Stimulated activated CD4-positive, alpha-beta T cell treated with anti-CD3 and anti-CD28 coated beads, Interleukin-2, amount 100 ng/mL, for 48 hours (primary cell): ENCODE results near the gene CPTP.

Source experiments
- DNase-seq, 2 donors: peaks; one replicate each; pipeline ENCODE4 v3.0.0-alpha.2; 2020

Gene CPTP

DNA sequence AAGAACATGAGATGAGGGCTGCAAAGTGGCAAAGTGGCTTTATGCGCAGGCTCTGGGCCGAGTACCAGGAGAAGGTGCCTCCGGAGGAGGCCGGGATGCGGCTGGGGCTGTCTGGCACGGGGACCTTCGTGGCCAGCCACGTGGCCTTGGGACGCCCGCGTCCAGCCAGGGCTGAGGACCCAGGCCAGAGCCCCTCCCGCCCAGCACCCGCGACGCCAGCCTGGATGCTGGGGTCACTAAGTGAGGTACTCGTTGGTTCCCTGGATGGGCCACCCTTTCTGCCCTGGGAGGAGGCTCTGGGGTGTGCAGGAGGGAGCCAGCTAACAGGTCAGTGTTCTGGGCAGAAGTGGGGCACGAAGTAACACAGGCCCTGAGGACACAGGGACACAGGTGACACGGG lies 31.8 kb upstream of the CPTP start:
- no peak for DNase-seq

DNA sequence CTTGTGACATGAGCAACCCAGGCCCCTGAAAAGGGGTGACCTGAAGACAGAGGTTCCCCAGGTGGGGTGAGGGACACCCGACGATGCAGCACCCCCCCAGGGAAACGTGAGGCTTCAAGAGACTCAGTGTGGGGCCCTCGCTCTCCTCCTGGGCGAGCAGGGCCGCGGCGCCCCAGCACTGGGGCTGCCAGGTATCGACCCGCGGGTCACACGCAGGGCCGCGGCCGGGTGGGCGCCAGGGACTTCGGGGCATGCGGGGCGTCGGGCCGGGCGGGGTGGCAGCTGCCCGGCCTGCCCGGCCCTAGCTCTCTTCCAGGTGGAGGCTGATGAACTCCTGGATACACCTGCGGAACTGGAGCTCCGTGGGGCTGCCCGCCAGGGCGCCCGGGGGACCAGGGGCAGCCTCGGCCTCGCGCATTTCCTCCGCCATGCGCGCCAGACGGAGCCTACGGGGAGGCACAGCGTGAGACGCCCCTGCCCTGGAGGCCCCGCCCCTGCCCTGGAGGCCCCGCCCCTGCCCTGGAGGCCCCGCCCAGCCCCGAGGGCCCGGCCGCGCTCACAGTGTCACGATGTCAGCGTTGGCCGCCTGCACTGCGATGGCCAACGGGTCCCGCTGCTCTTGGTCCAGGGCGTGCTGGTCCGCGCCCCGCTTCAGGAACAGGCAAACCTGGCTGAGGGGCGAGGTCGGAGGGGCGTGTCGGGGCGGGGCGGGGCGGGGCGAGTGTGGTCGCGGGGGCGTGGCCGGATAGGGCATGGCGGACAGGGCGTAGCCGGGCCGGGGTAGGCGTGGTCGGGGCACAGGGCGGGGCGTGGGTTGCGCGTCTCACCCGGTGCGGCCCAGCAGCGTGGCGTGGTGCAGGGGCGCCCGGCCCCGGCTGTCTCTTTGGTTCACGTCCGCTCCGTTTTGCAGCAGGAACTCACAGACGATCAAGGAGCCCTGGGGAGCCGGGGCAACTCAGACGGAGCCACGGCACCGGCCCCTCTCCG lies 31.0 kb upstream of the CPTP start:
- no peak for DNase-seq

DNA sequence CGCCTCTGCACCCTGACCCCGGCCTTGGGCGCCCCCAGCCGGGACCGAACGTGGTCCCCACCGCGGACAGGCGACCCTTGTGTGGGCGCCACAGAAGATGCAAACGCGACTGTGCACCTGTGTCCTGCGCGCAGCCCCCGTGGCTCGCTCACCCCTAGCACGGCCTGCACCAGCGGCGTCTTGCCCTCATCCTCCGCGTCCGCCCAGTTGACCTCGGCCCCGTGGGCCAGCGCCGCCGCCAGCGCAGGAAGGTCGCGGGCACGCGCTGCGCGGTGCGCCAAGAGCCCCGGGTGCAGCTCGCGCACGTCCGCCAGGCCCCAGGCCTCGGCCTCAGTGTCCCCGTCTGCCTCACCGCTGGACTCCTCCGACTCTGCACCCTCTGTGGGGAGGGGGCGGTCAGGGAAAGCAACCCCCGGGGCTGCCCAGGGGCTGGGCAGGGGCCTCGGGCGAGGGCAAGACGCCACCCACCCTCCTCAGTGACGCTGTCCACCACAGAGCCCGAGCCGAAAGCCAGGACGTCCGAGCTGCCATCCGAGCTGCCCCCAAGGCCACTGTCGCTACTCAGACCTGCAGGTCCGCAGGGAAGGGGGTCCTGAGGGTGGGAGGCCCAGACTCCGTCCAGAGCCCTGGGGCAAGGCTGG lies 30.2 kb upstream of the CPTP start:
- no peak for DNase-seq

DNA sequence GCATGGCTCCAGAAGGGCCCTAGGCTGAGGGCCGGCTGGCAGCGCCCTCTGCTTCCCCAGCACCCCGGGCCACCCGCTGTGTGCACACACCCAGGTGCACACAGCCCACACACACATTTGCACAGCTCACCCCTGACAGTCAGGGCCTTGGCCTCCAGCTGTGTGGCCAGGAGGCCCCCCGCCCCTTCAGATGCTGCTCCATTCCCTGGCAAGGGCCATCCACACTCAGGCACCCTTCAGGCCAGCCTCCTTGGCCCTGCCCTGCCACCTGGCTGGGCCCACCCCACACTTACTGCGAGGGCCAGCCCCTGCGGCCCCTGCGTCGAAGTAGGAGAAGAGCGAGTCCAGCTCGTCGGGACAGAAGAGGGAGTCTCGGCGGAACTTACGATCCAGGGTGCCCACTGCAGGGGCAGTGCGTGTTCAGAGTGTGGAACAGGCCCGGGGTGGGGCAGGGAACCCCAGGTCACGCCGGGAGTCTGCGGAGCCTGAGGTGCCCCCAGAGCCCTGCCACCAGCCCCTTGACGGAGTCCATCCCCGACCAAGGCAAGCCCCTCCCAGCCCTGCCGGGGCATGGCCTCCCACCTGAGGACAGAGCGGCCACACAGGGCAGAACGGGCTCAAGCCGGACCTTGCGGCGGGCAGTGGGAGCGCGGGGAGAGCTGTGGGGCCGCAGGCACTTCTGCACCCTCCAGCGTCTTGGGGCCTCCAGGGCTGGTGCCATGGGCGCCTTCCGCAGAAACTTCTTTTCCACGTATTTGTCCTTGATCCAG lies 29.3 kb upstream of the CPTP start:
- DNase-seq = no peak

DNA sequence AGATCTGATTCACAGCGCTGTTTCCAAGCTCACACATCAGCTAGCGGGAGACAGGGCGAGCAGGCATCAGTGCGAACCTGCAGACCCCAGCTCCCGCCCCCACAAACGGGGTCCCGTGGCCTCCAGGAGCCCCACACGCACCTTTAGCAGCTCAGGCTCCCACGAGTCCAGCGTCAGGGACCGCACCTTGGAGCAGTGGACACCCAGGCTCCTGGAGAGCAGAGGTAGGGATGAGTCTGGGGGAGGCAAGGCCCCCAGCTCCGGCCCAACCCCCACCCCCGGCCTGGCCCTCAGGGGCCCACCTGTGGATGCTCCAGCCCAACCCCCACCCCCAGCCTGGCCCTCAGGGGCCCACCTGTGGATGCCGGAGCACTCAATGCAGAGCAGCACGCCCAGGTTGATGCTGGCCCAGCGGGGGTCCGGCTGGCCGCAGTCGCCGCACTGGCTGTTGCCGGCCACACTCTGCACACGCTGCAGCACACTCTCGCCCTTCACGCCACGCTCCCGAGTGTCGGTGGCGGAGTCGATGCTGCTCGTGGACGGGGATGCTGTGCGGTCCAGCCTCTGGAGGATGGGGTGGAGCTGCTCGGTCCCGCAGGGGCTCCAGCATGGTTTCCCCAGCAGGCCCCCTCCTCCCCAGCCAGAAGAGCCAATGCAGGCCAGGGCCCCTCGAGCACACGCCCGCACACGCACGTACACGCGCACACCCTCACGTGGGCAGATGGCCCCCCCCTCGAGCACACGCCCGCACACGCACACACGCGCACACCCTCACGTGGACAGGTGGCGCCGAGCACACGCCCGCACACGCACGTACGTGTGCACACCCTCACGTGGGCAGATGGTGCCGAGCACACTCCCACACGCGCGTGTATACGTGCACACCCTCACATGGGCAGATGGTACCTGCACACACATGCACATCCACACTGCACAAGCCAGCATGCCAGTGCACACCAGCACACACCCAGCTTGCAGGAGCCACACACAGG lies 28.2 kb upstream of the CPTP start:
- no peak for DNase-seq

DNA sequence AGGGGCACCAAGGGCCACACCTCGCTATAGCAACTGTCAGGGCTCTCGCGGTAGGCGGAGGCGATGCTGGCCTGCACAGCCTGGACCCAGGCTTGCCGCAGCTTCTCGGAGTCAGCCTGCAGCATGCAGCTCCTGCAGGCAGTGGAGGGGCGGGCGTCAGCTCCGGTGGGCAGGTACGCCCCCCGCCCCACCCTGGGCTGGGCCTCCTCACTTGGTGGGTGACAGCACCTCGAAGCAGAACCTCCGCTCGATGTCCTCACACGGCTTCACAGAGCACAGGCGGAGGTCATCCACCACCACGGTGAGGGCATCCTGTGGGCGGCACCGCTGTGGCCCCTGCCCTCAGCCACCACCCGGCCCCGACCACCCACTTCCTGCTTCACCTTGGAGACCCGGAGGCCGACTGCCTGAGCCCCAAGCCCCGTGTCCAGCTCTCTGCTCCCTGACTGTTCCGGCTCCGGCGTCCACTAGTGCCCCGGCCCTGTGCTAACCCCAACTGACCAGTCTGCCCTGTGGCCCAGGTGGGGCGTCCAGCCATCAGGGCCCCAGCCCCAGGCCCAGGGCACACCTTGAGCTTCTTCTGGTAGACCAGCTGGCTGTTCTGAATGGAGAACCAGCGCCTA lies 26.7 kb upstream of the CPTP start:
- DNase-seq = no peak

DNA sequence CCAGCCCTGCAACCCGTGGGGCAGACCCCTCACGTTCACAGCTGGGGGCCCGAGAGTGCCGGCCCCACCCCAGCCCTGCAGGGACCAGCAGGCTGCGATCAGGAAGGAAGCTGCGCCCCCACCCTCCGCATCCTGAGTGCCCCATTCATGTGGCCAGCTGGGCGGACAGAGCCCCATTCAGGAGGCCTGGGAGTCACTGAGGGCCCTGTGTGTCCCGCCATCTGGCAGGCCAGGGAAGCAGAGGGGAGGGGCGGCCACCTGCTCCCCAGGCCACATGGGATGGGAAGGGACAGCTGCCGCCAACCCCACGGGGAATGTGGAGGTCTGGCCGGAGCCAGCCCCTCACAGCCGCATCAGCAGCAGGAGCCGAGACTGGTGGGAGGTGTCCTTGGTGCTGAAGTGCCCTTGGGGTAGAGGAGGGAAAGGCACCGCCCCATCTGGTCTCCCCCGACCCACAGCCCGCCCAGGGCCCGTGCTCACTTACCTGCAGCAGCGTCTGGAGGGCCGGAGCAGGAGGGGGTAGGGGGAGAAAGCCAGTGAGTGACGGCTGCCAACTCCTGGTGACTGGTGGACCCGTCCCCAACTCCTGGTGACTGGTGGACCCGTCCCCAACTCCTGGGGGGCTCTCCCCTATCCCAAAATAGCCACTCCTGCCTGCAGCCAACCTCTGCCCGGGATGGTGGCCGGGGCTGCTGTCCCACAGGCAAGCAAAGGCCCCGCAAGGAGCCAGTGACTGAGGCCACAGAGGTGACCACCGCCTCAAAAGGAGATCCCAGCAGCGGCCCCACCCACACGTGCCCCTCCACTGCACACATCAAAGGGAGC lies 25.5 kb upstream of the CPTP start:
- DNase-seq = no peak

DNA sequence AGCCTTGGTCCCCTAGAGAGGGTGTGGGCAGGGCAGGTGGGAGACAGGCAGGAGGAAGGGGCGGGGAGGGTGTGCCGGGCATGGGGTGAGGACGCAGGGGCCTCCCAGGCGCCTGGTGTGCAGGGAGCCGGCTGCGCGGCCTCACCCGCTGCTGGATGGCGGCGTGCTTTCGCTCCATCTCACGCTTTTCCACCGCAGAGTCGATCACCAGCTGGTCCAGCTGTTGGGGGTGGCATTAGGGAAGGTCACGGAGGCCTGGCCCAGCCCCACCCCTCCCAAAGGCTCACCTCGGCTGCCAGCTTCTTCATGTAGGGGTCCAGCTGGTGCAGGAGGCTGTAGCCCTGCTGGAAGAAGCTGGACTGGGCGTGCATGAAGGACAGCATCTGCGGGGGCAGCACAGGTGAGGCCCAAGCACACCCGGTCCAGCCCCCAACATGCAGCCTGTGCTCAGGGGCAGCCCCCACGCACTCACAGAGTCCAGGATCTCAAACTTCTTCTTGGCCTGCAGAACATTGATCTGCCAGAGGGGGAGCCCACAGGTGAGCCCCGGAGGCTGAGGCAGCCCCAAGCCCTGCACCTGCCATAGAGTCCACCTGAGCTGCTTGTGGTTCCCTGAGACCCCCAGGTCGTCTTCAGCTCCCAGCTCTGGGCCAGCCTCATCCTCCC lies 24.8 kb upstream of the CPTP start:
- DNase-seq = no peak

DNA sequence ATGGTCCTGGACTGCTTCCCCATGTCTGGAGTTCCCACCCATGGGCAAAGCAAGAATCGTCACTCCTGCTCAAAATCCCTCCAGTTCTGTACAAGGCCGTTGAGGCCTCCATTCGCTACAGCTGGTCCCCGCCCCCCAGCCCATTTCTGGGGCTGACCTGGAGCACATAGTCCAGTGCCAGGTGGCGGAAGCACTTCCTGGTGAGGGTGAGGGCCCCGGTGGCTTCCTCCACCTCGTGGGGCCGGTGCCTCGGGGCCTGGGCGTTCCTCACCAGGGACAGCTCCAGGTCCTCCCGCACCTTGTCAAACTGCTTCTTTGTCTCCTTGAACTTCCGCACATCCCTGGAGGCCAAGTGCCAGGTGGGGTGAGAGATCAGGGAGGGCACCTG lies 24.3 kb upstream of the CPTP start:
- DNase-seq = no peak

DNA sequence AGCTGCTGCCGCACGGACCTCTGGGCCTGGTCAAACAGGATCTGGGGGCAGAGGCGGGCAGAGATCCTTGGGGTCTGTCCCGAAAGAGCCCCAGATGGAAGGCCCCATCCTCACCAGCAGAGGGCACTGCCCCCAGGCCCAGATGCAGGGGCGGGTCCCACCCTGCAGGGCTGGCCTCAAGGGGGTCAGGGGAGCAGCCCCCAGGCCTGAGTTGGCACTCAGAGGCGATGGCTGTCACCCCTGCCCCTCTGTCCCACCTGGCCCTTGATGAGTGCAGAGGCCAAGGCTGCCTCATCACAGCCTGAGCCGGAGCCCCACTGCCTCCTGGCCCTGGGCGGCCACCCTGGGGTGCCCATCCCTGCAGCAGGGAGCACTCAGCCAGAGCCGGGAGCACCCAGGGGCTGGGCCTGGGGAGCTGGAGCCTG lies 22.6 kb upstream of the CPTP start:
- DNase-seq = no peak

DNA sequence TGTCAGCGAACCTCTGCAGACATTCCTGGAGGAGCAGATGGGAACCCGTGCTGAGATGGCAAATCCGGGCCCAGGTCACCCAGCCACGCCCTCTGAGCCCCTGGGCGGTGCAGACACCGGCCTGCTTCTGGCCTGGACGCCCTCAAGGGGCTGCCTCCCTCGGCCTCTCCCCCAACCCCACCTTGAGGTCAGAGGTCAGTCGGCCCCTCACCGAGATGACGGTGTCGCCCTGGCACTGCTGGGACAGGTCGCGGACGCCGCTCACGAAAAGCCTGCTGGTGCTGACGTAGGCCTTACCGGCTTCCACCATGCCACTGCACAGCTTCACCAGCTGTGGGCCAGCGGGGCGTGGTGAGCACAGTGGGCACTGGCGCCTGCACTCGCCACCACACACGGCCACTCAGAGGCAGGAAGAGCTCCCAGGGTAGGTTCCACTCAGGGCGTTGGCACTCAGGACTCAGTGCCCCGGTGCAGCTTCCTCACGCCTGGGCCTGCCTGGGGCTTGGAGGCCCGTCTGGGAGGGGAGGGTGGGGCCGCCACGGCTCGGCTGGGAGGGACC lies 21.6 kb upstream of the CPTP start:
- no peak for DNase-seq

DNA sequence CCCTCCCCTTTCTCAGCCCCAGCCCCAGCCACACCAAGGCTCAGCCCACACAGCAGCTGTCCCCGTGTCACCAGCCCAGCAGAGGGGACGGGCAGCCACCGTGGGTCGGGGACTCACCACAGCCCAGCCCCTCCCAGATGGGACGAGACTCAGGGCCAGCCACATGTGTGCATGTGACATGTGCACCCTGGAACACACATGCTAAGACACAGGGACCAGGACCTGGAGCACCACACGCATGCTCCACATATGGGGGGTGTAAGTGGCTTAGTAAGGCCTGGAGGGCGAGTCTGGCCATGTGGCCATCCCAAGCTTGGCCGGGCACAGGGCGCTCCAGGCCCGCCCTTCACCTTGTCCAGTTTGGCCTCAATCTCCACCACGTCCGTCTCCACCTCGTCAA lies 20.9 kb upstream of the CPTP start:
- DNase-seq = no peak

DNA sequence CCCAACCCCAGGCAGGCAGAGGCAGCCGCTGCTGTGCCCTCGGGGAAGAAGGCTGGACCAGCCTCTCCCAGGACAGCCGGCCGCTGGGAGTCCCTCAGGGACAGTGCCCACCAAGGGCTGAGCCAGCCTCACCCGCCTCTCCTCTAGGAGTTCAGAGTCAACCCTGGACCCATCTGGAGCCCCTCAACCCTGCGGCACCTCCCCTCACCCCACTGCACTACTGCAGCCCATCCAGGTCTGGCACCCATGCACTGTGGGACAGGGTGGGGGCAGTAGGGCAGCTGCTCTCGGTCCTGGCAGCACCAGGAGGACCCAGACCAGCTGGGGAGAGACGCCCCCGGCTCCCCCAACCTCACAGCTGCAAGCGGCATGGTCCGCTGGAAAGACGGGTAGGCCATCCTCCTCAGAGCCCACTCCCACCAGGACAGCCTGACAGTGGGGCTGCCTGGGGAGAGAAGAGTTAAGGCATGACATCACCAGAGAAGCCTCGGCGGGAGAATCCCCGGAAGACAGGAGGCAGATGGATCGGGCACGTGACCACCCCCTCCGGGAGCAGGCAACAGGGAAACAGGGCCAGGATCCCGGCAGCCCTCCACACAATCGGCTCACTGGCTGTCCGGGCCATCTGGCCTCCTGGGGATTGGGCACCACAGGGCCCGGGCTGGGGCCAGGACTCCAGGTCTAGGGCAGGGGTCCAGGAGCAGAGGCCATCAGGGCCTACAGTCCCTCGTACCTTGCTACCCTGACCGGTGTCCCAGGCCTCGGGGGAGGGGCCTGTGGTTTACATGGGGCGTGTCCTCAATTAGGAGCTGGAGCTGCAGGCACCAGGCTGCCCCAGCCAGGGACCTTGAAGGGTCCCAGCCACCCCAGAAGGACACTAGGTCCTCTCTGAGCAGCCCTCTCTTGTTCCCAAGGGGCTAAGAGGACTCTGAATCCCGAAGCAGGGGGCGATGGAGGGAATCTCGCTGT lies 20.0 kb upstream of the CPTP start:
- DNase-seq = no peak

DNA sequence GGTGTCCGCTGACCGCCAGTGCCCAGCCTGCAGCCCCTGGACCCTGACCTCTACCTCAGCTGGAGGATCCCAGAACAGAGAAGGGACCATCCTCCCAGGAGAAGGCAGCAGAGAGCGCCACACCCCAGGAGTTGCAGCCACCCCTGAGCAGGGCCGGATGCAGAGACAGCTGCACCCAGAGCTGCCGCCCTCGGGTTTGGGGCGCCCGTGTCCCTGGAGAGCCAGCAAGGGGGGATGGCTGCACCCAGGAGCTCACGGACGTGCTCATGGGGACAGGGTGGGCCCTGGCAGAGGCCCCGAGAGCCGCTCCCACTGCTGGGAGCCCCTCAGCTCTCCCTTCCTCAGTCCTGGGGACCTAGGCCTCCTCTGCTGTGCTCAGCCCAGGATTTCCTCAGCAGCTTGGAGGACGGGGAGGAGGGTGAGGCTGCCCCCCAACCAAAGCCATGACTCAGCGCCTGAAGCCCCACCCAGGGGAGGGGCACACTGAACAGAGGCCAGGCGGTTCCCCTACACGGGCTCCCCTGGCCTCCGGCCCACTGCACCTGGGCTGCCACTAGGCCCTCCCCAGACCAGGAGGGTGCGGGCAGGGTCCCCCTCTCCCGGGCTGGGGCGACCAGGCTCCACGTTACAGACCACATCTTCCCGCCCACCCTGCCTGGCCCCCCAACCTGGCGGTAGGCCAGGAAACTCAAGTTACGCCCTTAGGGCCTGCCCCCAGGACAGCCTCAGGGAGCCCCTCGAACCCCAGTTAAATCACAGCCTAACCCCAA lies 19.1 kb upstream of the CPTP start:
- no peak for DNase-seq

DNA sequence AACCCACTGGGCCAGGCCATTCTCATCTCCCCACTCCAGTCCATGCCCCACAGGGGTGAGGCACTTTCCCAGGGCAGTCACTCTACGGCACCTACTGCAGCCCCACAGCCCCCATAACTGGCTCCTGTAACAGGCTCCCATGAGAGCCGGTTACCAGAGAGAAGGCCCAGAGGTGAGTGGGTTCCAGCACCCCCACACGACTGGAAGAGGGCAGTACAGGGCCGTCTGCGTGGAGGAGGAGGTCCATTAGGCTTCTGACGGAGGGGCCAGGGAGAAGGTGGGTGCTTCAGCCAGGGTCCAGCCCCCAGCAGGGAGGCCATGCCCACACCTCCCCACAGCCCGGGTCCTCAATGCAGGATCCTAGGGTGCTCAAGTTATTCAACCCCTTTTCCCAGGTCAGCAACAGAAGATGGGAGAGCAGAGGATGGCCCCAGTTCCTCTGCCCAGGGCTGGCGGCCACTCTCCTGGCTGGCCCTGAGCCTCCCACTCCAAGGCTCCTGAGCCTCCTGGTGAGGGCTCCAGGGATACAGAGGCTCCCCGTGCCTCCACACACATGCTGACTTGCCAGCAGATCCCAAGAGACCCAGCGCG lies 18.4 kb upstream of the CPTP start:
- DNase-seq = no peak

DNA sequence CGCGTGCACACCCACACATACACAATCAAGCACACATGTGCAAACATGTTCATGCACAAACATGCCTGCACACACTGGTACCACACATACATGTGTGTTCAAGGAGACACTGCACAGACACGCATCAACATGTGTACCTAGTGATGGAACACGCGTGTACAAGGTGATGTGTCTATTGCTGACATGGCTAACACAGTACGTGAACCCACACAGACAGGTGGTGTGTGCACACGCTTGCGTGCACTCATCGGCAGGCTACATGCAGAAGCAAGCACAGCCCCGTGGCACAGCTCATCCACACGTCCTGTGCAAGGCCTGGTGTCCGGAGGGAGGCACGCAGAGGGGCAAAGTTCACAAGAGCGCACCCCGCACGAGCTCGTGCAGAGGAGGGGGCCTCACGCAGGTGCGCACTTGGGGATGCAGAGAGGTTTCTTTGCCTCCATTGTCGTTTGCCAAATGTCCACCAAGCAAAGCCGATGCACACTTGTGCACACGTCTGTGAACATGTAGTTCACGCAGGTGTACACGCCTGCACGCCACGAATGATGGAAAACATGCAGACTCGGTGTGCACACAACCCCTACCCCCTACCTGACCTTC lies 17.8 kb upstream of the CPTP start:
- no peak for DNase-seq
